Liver (tissue), 3 donors: ENCODE results near the gene FMN1.

Source experiments
- ATF3 ChIP-seq: IDR thresholded peaks from 2 replicates; pipeline ENCODE4 v1.6.1; 2016; ENCODE audit warnings: antibody characterized with exemption
- CTCF ChIP-seq: fragments of 150-350 bp; IDR thresholded peaks from 2 replicates; pipeline ENCODE4 v1.5.1; 2017; ENCODE audit warnings: improper control_type of control experiment, low read depth, low read length; ENCODE audit not compliant: missing input control
- FOXA2 ChIP-seq: IDR thresholded peaks from 2 replicates; pipeline ENCODE4 v1.6.1; 2016; ENCODE audit warnings: antibody characterized with exemption
- GABPA ChIP-seq, 2 donors: IDR thresholded peaks in 1 of 2; conservative IDR thresholded peaks in 1 of 2; 2 replicates each; pipeline ENCODE4 v1.6.1; 2016; ENCODE audit warnings: antibody characterized with exemption in 2 of 2, mild to moderate bottlenecking in 1 of 2, moderate library complexity in 1 of 2
- HNF4A ChIP-seq, 2 donors: conservative IDR thresholded peaks; 2 replicates each; pipeline ENCODE4 v1.6.1; 2016; ENCODE audit warnings: antibody characterized with exemption in 2 of 2, mild to moderate bottlenecking in 2 of 2
- HNF4G ChIP-seq: IDR thresholded peaks from 2 replicates; pipeline ENCODE4 v1.6.1; 2016; ENCODE audit warnings: antibody characterized with exemption
- MAX ChIP-seq: IDR thresholded peaks from 2 replicates; pipeline ENCODE4 v1.6.1; 2016; ENCODE audit warnings: antibody characterized with exemption
- donor health status: healthy.
- donor health status: healthy.

- no peak for TF ChIP-seq CTCF
- no peak for TF ChIP-seq MAX
- no peak for TF ChIP-seq HNF4A (conservative IDR thresholded peaks at IDR 0.05)
- TF ChIP-seq ATF3, result no peak
- no peak for TF ChIP-seq FOXA2
- no peak for TF ChIP-seq GABPA (IDR thresholded peaks at IDR 0.05 in 1 of 2, conservative IDR thresholded peaks at IDR 0.05 in 1 of 2)
- no peak for TF ChIP-seq HNF4G
Measured at GRCh38 chr15:33152502-33153109, 41.9 kb downstream of the FMN1 start.
